Stimulated activated CD4-positive, alpha-beta T cell treated with anti-CD3 and anti-CD28 coated beads, TNF-alpha, amount 100 ng/mL, for 48 hours (primary cell): Measurements from ENCODE around the gene PYCR2.
"Not testable (repeated sequence)": the region's sequence is repeated elsewhere in the genome, so short reads cannot be mapped to it uniquely, and the experiment has no call there.

Experiments
- DNase-seq, 3 donors: peaks; one replicate each; pipeline ENCODE4 v3.0.0-alpha.2; 2020; ENCODE audit warnings: low read depth in 3 of 3

PYCR2 gene

GRCh38 chr1:225942574-225942973 lies 18.5 kb upstream of the PYCR2 start:
- DNase-seq = no peak

GRCh38 chr1:225941942-225942222 lies 17.8 kb upstream of the PYCR2 start:
- no peak for DNase-seq

- DNase-seq = no peak
Measured at GRCh38 chr1:225941187-225941941, 17.3 kb upstream of the PYCR2 start, which contains the start of gene LEFTY2. Gene LEFTY2 (minus strand): TSS chr1:225941220. CDS start chr1:225941140, 80 bp downstream.

GRCh38 chr1:225940385-225941151 lies 16.5 kb upstream of the PYCR2 start:
- DNase-seq = no peak

- not testable (repeated sequence) for DNase-seq
Measured at GRCh38 chr1:225939939-225940310, 15.9 kb upstream of the PYCR2 start.

- not testable (repeated sequence) for DNase-seq
Measured at GRCh38 chr1:225939097-225939938, 15.3 kb upstream of the PYCR2 start.

- DNase-seq = no peak
Measured at GRCh38 chr1:225937048-225937968, 13.3 kb upstream of the PYCR2 start.

GRCh38 chr1:225936523-225936922 lies 12.5 kb upstream of the PYCR2 start:
- DNase-seq = no peak

GRCh38 chr1:225936086-225936485 lies 12.0 kb upstream of the PYCR2 start:
- DNase-seq = not testable (repeated sequence)

GRCh38 chr1:225934711-225935110 lies 10.7 kb upstream of the PYCR2 start:
- DNase-seq = no peak

- DNase-seq = no peak
Measured at GRCh38 chr1:225933072-225933471, 9.0 kb upstream of the PYCR2 start.

- DNase-seq = no peak
Measured at GRCh38 chr1:225931270-225932136, 7.5 kb upstream of the PYCR2 start.

GRCh38 chr1:225930566-225930965 lies 6.5 kb upstream of the PYCR2 start:
- no peak for DNase-seq

GRCh38 chr1:225929462-225929861 lies 5.4 kb upstream of the PYCR2 start:
- DNase-seq = not testable (repeated sequence)

GRCh38 chr1:225928186-225929175 lies 4.4 kb upstream of the PYCR2 start:
- DNase-seq = no peak

GRCh38 chr1:225926551-225927113 lies 2.6 kb upstream of the PYCR2 start:
- no peak for DNase-seq

- DNase-seq = no peak
Measured at GRCh38 chr1:225923381-225923691, 714 bp downstream of the PYCR2 start.

GRCh38 chr1:225921734-225922709 lies 2.0 kb downstream of the PYCR2 start:
- no peak for DNase-seq
